A204.1 (cell line): Measurements from ENCODE around the gene MROH2A.

Experiments
- FAIRE-seq: peaks from 2 replicates; lab custom pipeline; 2012; peaks lifted over from hg19 to GRCh38; lab: Jason Lieb, UNC

Gene MROH2A

DNA sequence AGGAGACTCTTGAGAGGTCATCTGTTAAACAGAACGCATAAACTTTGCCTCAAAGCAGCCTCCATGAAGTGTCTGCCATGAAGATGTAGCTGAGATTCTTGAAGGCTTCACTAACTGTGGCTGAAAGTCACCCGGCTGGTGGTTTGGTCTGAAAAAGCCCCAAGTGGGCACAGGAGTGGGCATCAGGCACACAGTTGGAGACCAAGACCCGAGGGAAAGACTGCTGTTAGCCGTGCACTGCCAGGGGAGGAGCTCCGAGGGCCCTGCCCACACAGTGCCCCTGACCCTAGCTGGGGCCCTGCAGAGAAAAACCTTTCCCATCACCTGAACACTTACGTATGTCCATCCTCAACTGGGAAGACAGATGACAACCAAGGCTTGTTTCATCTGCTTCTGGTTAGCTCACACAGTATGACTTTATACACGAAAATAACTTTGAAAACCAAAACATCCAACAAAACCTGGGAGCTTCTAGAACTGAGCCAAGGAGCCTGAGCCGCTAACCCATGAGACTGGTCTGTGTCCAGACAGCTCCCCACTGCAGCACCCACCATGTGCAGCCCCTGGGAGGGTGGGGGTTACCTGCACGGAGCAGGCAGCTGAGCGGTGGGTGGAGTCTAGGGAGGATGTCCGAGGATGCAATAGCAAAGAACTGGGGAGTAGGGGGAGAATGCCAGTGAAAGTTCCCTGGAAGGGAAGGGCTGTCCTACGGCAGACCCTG, 60.8 kb downstream of the MROH2A start:
- no peak for FAIRE-seq

DNA sequence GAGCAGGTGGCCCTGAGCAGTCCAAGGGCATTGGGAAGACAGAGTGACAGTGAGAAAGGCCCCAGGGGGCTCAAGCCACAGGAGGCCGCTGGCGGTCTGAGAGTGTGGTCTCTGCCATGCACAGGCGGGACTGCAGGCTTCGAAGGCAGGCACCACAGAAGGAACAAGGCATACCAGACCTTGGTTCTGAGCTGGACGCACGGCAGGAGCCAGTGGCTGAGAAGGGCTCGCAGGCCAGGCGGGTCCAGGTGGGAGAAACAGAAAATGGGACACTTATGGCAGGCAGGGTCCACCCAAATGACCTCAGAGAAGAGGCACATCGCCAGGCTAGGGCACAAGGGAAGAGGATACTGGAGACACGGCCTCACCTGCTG, 61.3 kb downstream of the MROH2A start:
- FAIRE-seq: no peak

- no peak for FAIRE-seq
These were observed 62.4 kb downstream of the MROH2A start for GRCh38 chr2:233840520-233840919.

GRCh38 chr2:233841183-233841582, 63.1 kb downstream of the MROH2A start:
- no peak for FAIRE-seq

GRCh38 chr2:233844064-233844807, 66.1 kb downstream of the MROH2A start:
- no peak for FAIRE-seq

DNA sequence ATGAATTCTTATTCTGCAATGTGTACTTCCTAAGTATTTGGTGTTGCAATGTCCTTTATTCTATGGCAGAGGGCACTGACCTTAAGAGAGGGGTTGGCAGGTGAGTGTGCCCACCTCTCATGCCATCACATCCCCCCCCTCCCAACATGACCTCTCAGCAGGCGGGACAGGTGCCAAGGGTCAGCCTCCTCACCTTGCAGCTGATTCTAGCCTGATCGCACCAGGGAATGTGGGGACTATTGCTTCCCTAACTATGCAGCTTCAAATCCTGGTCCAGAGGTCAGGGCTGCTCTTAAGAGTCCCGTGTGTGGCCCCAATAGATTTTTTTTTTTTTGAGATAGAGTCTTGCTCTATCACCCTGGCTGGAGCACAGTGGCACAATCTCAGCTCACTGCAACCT, 66.7 kb downstream of the MROH2A start:
- FAIRE-seq: no peak

GRCh38 chr2:233845301-233846060, 67.4 kb downstream of the MROH2A start:
- no peak for FAIRE-seq

DNA sequence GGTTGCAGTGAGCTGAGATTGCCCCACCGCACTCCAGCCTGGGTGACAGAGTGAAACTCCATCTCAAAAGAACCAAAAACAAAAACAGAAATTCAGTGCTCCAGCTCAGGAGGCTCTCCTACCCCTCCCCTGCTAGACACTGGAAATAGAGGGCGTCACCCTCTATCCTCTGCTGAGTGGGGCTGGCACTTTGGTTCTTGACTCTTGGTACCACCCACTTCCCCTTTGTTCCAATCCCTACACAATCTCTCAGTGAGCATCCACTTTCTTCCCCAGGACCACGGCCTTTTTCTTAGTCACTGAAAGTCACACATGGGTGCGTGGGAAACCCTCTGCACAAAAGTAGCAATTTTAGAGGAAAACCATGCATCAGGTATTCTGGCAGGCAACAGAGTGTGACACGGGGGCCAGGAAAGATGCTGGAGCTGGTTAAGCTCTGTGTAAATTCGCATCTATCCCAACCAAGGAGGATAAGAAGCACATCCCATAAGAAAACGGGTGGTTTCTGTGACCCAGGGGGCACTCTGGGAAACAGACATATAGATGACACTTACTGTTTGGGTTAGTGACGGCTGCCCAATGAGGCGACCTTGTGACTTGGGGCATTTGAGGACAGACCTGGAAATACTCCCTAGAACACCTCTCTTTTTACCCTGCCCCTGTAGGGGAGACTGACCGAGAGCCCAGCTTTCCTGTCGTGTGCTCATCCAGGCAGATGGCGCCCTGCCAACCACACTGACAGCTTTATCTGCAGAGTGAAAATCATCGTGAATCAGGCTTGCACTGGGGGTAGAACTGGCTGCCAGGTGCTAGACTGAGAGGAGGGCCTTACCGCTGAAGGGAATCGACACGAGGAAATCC, 68.5 kb downstream of the MROH2A start:
- FAIRE-seq: no peak

GRCh38 chr2:233847248-233847898, 69.2 kb downstream of the MROH2A start:
- no peak for FAIRE-seq

DNA sequence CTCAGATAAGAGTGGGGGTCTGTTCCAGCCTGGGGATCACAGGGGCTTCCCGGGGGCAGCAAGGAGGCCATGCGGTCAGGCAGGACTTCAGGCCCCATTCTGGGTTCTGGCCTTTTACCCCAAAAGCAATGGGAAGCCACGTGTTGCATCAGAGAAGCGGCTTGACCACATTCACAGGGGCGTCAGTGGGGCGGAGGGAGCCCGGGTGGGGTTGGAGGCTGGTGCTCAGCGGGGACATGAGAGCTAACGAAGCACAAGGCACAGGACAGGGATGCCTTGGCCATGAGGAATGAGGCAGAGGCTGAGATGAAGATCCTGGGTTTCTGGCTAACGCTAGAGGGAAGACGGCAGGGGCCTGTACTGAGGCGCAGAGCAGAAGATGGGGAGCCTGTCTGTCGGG, 70.1 kb downstream of the MROH2A start:
- FAIRE-seq: no peak

- no peak for FAIRE-seq
These were observed 71.6 kb downstream of the MROH2A start for GRCh38 chr2:233849607-233850271.

DNA sequence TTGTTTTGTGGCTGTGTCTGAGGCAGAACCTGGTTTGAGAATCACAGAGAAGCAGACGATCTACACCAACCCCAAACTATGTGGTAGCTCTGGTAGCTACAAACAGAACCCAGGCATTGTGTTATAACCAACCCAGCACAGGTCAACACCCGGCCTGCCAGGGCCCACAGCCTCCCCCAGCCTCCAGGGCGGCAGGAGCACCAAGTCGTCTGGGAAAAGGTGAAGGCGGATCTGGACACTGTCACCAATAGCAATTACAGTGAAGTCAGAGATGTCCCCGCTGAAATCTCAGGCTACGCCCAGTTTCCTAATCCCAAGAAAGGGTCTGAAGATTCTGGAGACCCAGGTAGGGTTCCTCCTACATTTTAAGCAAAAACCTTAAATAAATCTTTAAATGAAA, 72.6 kb downstream of the MROH2A start:
- FAIRE-seq: no peak

DNA sequence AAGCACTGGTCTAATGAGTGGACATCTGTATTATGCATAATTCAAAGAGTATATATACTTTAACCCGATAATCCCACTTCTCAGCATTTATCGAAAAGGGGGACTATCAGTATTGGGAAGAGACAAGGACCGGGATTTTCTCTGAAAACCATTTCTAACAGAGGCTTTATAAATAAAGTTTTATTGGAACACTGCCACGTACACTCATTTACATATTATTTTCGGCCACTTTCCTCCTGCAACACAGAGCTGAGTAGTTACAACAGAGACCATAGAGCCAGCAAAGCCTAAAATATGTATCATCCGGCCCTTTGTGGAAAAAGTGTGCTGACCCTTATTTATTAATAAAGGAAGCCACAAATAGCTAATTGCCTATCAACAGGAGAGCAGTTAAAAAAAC, 73.0 kb downstream of the MROH2A start:
- FAIRE-seq: no peak

DNA sequence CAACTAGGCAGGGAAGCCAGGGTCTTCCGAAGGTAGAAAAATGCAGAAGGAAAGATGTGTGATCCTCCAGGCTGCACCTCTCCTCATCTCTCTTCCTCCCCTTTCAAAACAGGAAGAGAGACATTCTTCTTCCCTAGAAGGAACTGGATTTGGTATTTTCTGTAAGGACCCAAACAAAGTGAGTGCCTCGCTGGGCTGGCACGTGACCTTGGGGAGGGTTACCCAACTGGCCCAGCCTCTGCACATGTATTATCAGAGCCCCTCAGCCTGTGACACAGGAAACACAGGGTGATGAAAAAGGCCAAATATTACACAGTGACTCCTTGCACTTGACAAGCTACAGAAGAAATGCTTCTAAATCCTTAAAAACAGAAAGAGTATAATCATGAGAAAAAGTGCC, 73.9 kb downstream of the MROH2A start:
- FAIRE-seq: no peak

- FAIRE-seq: no peak
These were observed 75.2 kb downstream of the MROH2A start for GRCh38 chr2:233853353-233853752.

GRCh38 chr2:233853883-233854240, 75.7 kb downstream of the MROH2A start:
- no peak for FAIRE-seq

GRCh38 chr2:233854241-233854981, 76.3 kb downstream of the MROH2A start, which contains the start of gene HJURP:
Gene HJURP, minus strand, starts transcription at chr2:233854535. Its CDS starts 35 bp downstream, at chr2:233854500.
- FAIRE-seq: peak; percentile 97

DNA sequence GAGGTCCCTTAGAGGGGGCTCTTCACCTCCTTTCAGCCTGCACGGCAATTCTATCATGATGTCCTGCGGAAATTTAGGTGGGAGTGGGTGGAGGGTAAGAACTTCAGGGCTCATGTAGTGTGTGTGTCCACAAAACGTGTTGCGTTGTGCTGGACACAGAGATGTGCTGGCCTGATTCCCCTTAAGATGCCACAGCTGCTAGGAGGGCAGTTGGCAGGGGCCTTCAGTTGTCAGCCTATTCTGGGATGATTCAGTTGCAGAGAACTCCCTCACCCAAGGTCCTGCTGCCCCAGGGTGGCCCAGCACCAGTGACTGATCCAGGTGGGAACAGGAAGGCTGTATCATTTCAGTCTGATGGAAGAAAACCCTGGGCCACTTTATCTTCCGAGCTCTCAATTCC, 77.2 kb downstream of the MROH2A start:
- FAIRE-seq: no peak

GRCh38 chr2:233856184-233856583, 78.1 kb downstream of the MROH2A start:
- FAIRE-seq: no peak

- FAIRE-seq: no peak
These were observed 79.5 kb downstream of the MROH2A start for GRCh38 chr2:233857511-233858141.
